GM21786 (cell line): ENCODE results near the gene DOP1B.
"Not testable (repeated sequence)": the region's sequence is repeated elsewhere in the genome, so short reads cannot be mapped to it uniquely, and the experiment has no call there.

ENCODE experiments used
- ATAC-seq: cut with Tn5 transposase; IDR thresholded peaks from one replicate; pipeline ENCODE4 v1.9.1; 2021; ENCODE audit not compliant: unreplicated experiment

Gene DOP1B

GRCh38 chr21:36135391-36136102, 21.1 kb upstream of the DOP1B start:
- no peak for ATAC-seq

- ATAC-seq, result not testable (repeated sequence)
These were observed 16.8 kb upstream of the DOP1B start for GRCh38 chr21:36139791-36140190.

GRCh38 chr21:36141513-36141925, 15.1 kb upstream of the DOP1B start:
- peak; percentile 77 for ATAC-seq

- not testable (repeated sequence) for ATAC-seq
These were observed 12.4 kb upstream of the DOP1B start for GRCh38 chr21:36144233-36144632.

GRCh38 chr21:36145259-36145658, 11.4 kb upstream of the DOP1B start:
- no peak for ATAC-seq

- no peak for ATAC-seq
These were observed 8.7 kb upstream of the DOP1B start for GRCh38 chr21:36147911-36148310.

- ATAC-seq, result no peak
These were observed 7.7 kb upstream of the DOP1B start for GRCh38 chr21:36148886-36149285.

GRCh38 chr21:36149788-36150711, 6.6 kb upstream of the DOP1B start:
- ATAC-seq, result peak; percentile 65

- ATAC-seq, result no peak
These were observed 853 bp upstream of the DOP1B start for GRCh38 chr21:36155603-36156338.

- ATAC-seq, result peak; percentile 91
These were observed 247 bp upstream of the DOP1B start for GRCh38 chr21:36156339-36156814.

- ATAC-seq, result no peak
These were observed 2.8 kb downstream of the DOP1B start for GRCh38 chr21:36159356-36159921.

GRCh38 chr21:36160850-36161178, 4.2 kb downstream of the DOP1B start:
- no peak for ATAC-seq

- ATAC-seq, result no peak
These were observed 6.0 kb downstream of the DOP1B start for GRCh38 chr21:36162631-36163030.

- ATAC-seq, result no peak
These were observed 7.4 kb downstream of the DOP1B start for GRCh38 chr21:36163750-36164741.

GRCh38 chr21:36165356-36165755, 8.7 kb downstream of the DOP1B start:
- no peak for ATAC-seq

- ATAC-seq, result no peak
These were observed 10.1 kb downstream of the DOP1B start for GRCh38 chr21:36166705-36167104.

GRCh38 chr21:36167541-36167940, 10.9 kb downstream of the DOP1B start:
- no peak for ATAC-seq

- ATAC-seq, result no peak
These were observed 13.0 kb downstream of the DOP1B start for GRCh38 chr21:36169470-36170128.

- ATAC-seq, result no peak
These were observed 14.2 kb downstream of the DOP1B start for GRCh38 chr21:36170823-36171222.
